Activated CD4-positive, alpha-beta T cell treated with anti-CD3 and anti-CD28 coated beads for 4 hours (primary cell): Measurements from ENCODE around the gene SUOX.
"Not testable (repeated sequence)": the region's sequence is repeated elsewhere in the genome, so short reads cannot be mapped to it uniquely, and the experiment has no call there.

Source experiments
- DNase-seq, 2 donors: peaks; one replicate each; pipeline ENCODE4 v3.0.0-alpha.2; 2020

The SUOX gene

GRCh38 chr12:55984861-55985260 lies 12.2 kb upstream of the SUOX start:
- no peak for DNase-seq

GRCh38 chr12:55985341-55985740 lies 11.7 kb upstream of the SUOX start:
- no peak for DNase-seq

- not testable (repeated sequence) for DNase-seq
Measured at GRCh38 chr12:55985976-55986375, 11.1 kb upstream of the SUOX start.

- no peak for DNase-seq
Measured at GRCh38 chr12:55991110-55991509, 6.0 kb upstream of the SUOX start.

- no peak for DNase-seq
Measured at GRCh38 chr12:55993230-55993853, 3.7 kb upstream of the SUOX start.

- DNase-seq = no peak
Measured at GRCh38 chr12:55995366-55995765, 1.7 kb upstream of the SUOX start.

GRCh38 chr12:55996201-55996714 lies 818 bp upstream of the SUOX start:
- DNase-seq = peak; percentile 62 to 73

GRCh38 chr12:55997535-55997859 lies 421 bp downstream of the SUOX start:
- DNase-seq = no peak

- DNase-seq = not testable (repeated sequence)
Measured at GRCh38 chr12:55999522-55999921, 2.4 kb downstream of the SUOX start.

GRCh38 chr12:55999999-56000540 lies 3.0 kb downstream of the SUOX start:
- DNase-seq = not testable (repeated sequence)

- no peak for DNase-seq
Measured at GRCh38 chr12:56001487-56002100, 4.5 kb downstream of the SUOX start.

- DNase-seq = not testable (repeated sequence)
Measured at GRCh38 chr12:56003376-56003775, 6.3 kb downstream of the SUOX start.

GRCh38 chr12:56004211-56004610 lies 7.1 kb downstream of the SUOX start:
- no peak for DNase-seq

- DNase-seq = peak; percentile 78 to 79
Measured at GRCh38 chr12:56007564-56008559, 10.8 kb downstream of the SUOX start.

GRCh38 chr12:56010111-56010570 lies 13.1 kb downstream of the SUOX start:
- DNase-seq = no peak

GRCh38 chr12:56011509-56012090 lies 14.5 kb downstream of the SUOX start:
- DNase-seq = no peak

GRCh38 chr12:56013482-56013881 lies 16.4 kb downstream of the SUOX start:
- DNase-seq = no peak

GRCh38 chr12:56014205-56014604 lies 17.1 kb downstream of the SUOX start:
- DNase-seq = no peak

- DNase-seq = no peak
Measured at GRCh38 chr12:56017181-56017580, 20.1 kb downstream of the SUOX start.

- DNase-seq = no peak
Measured at GRCh38 chr12:56018356-56018755, 21.3 kb downstream of the SUOX start.

GRCh38 chr12:56020423-56021184 lies 23.5 kb downstream of the SUOX start, which contains the start of gene IKZF4:
TSS of gene IKZF4 (plus strand) at chr12:56021043. CDS start at chr12:56021494, 451 bp downstream.
- DNase-seq = peak in 1 of 2 donors; percentile 14
